Neural cell (in vitro differentiated cells): ENCODE measurements around the gene HGF. TPM values are rescaled to one million over a fixed set of nuclear protein-coding genes. Genes with fewer than 3 reads are reported as not detected.

Source experiments
- H2AFZ ChIP-seq: fragments of 200-600, 300-800 bp; sonication (generic), shearing (Covaris generic); 2 replicates; pipeline ENCODE4 v1.6.0; 2014; ENCODE audit warnings: low read depth, mild to moderate bottlenecking, antibody characterized with exemption, low read length, moderate library complexity
- H3F3A ChIP-seq: fragments of 200-600 bp; shearing (Covaris generic); 2 replicates; pipeline ENCODE4 v1.6.1; 2016; ENCODE audit warnings: mild to moderate bottlenecking, moderate library complexity, mixed read lengths, antibody characterized with exemption, low read length; ENCODE audit not compliant: insufficient read depth, poor library complexity, severe bottlenecking
- H3K27ac ChIP-seq: fragments of 200-600, 300-800 bp; sonication (generic), shearing (Covaris generic); 2 replicates; pipeline ENCODE4 v1.5.1; 2014; ENCODE audit warnings: mild to moderate bottlenecking, low read length, moderate library complexity
- H3K27me3 ChIP-seq: fragments of 300-800, 200-600 bp; sonication (generic), shearing (Covaris generic); 2 replicates; pipeline ENCODE4 v1.6.0; 2014; ENCODE audit warnings: mild to moderate bottlenecking, low read depth, low read length, moderate library complexity; ENCODE audit not compliant: insufficient read depth
- H3K36me3 ChIP-seq: fragments of 300-800, 200-600 bp; sonication (generic), shearing (Covaris generic); 2 replicates; pipeline ENCODE4 v1.5.1; 2014; ENCODE audit warnings: mild to moderate bottlenecking, antibody characterized with exemption, low read length, moderate library complexity; ENCODE audit not compliant: insufficient read depth
- H3K4me2 ChIP-seq: fragments of 300-800, 200-600 bp; sonication (generic), shearing (Covaris generic); 2 replicates; pipeline ENCODE4 v1.6.0; 2014; ENCODE audit warnings: mild to moderate bottlenecking, low read length
- H3K4me3 ChIP-seq: fragments of 300-800, 200-600 bp; sonication (generic), shearing (Covaris generic); 2 replicates; pipeline ENCODE4 v1.5.1; 2014; ENCODE audit warnings: mild to moderate bottlenecking, low read length, moderate library complexity
- H3K79me2 ChIP-seq: fragments of 200-600 bp; shearing (Covaris generic); replicated peaks from 2 replicates; pipeline ENCODE4 v1.6.0; 2014; ENCODE audit warnings: mild to moderate bottlenecking, low read length, moderate library complexity; ENCODE audit not compliant: insufficient read depth
- H3K9ac ChIP-seq: fragments of 300-800, 200-600 bp; sonication (generic), shearing (Covaris generic); 2 replicates; pipeline ENCODE4 v1.6.1; 2016; ENCODE audit warnings: mild to moderate bottlenecking, low read length, mixed read lengths
- H3K9me2 ChIP-seq: fragments of 200-600 bp; shearing (Covaris generic); 2 replicates; pipeline ENCODE4 v1.6.1; 2016; ENCODE audit warnings: mild to moderate bottlenecking, low read length, mixed read lengths; ENCODE audit not compliant: insufficient read depth
- H3K9me3 ChIP-seq: fragments of 200-600, 300-800 bp; sonication (generic), shearing (Covaris generic); 2 replicates; pipeline ENCODE4 v1.6.1; 2016; ENCODE audit warnings: mild to moderate bottlenecking, mixed run types, low read length, moderate library complexity, mixed read lengths
- H4K20me1 ChIP-seq: fragments of 200-600 bp; shearing (Covaris generic); 2 replicates; pipeline ENCODE4 v1.6.1; 2016; ENCODE audit warnings: mild to moderate bottlenecking, mixed run types; ENCODE audit not compliant: insufficient read depth
- EP300 ChIP-seq: fragments of 450-650 bp; conservative IDR thresholded peaks from 2 replicates; pipeline ENCODE4 v1.6.1; 2014; ENCODE audit warnings: antibody characterized with exemption, mild to moderate bottlenecking, moderate library complexity; ENCODE audit not compliant: poor library complexity, severe bottlenecking
- EZH2 ChIP-seq: fragments of 200-600, 300-800 bp; shearing (Covaris generic), sonication (generic); IDR thresholded peaks from 2 replicates; pipeline ENCODE4 v1.6.1; 2014; ENCODE audit warnings: antibody characterized with exemption, low read length, borderline replicate concordance, mild to moderate bottlenecking; ENCODE audit not compliant: insufficient read depth, poor library complexity, severe bottlenecking
- MXI1 ChIP-seq: fragments of 450-650 bp; conservative IDR thresholded peaks from 2 replicates; pipeline ENCODE4 v1.6.1; 2014; ENCODE audit warnings: antibody characterized with exemption, mild to moderate bottlenecking; ENCODE audit not compliant: poor library complexity, severe bottlenecking
- POLR2AphosphoS5 ChIP-seq: IDR thresholded peaks from 2 replicates; pipeline ENCODE4 v1.6.1; 2012
- RAD21 ChIP-seq: fragments of 450-650 bp; conservative IDR thresholded peaks from 2 replicates; pipeline ENCODE4 v1.6.1; 2014; ENCODE audit warnings: antibody characterized with exemption, mild to moderate bottlenecking, moderate library complexity
- TAF1 ChIP-seq: IDR thresholded peaks from 2 replicates; pipeline ENCODE4 v1.6.1; 2012; ENCODE audit warnings: low read depth
- polyA plus RNA-seq: library from polyadenylated mRNA; depleted of rRNA; stranded (reverse); fragments of >200 nt; gene quantifications from 2 replicates; pipeline ENCODE4 v1.2.3, GENCODE V29; 2014
- TF ChIP-seq, protein P1 (sequence below): IDR thresholded peaks from 2 replicates; pipeline ENCODE4 v1.6.1; 2012; ENCODE audit warnings: borderline replicate concordance
- TF ChIP-seq, protein P2 (sequence below): fragments of 450-650 bp; IDR thresholded peaks from 2 replicates; pipeline ENCODE4 v1.5.1; 2014; ENCODE audit warnings: antibody characterized with exemption, mild to moderate bottlenecking, moderate library complexity; ENCODE audit not compliant: poor library complexity, severe bottlenecking

HGF gene
- polyA plus RNA-seq, 1 donor from 2014 or later, result not detected

- Histone ChIP-seq H3K27me3 (no peaks in the 10 kb centered on the region), H3K9me2 (no peaks in the 10 kb centered on the region), H3K36me3 (no peaks in the 10 kb centered on the region), H3K9ac (no peak overlapping the region), H3F3A (no peaks in the 10 kb centered on the region), H3K4me2 (no peak overlapping the region), H4K20me1 (no peaks in the 10 kb centered on the region), H2AFZ (no peak overlapping the region), H3K27ac (no peak overlapping the region), H3K4me3 (no peak overlapping the region), H3K79me2 (no peaks in the 10 kb centered on the region), H3K9me3 (no peaks in the 10 kb centered on the region)
- TF ChIP-seq, protein P1, sequence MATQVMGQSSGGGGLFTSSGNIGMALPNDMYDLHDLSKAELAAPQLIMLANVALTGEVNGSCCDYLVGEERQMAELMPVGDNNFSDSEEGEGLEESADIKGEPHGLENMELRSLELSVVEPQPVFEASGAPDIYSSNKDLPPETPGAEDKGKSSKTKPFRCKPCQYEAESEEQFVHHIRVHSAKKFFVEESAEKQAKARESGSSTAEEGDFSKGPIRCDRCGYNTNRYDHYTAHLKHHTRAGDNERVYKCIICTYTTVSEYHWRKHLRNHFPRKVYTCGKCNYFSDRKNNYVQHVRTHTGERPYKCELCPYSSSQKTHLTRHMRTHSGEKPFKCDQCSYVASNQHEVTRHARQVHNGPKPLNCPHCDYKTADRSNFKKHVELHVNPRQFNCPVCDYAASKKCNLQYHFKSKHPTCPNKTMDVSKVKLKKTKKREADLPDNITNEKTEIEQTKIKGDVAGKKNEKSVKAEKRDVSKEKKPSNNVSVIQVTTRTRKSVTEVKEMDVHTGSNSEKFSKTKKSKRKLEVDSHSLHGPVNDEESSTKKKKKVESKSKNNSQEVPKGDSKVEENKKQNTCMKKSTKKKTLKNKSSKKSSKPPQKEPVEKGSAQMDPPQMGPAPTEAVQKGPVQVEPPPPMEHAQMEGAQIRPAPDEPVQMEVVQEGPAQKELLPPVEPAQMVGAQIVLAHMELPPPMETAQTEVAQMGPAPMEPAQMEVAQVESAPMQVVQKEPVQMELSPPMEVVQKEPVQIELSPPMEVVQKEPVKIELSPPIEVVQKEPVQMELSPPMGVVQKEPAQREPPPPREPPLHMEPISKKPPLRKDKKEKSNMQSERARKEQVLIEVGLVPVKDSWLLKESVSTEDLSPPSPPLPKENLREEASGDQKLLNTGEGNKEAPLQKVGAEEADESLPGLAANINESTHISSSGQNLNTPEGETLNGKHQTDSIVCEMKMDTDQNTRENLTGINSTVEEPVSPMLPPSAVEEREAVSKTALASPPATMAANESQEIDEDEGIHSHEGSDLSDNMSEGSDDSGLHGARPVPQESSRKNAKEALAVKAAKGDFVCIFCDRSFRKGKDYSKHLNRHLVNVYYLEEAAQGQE, result no peak
- no peak for TF ChIP-seq TAF1
- TF ChIP-seq RAD21, result no peak
- no peak for TF ChIP-seq MXI1
- no peak for TF ChIP-seq EP300
- no peak for TF ChIP-seq EZH2
These were observed 18.1 kb downstream of the HGF start for GRCh38 chr7:81751619-81752317.

GRCh38 chr7:81745637-81746036, 24.2 kb downstream of the HGF start:
- no peaks in the 10 kb centered on the region for H3K79me2 ChIP-seq
- H3K4me3 ChIP-seq, result no peak overlapping the region
- no peak overlapping the region for H3K9ac ChIP-seq
- H3K36me3 ChIP-seq, result no peaks in the 10 kb centered on the region
- no peaks in the 10 kb centered on the region for H3F3A ChIP-seq
- TF ChIP-seq RAD21, result no peak
- no peak for TF ChIP-seq EZH2
- no peak for TF ChIP-seq TAF1
- TF ChIP-seq, protein P2, sequence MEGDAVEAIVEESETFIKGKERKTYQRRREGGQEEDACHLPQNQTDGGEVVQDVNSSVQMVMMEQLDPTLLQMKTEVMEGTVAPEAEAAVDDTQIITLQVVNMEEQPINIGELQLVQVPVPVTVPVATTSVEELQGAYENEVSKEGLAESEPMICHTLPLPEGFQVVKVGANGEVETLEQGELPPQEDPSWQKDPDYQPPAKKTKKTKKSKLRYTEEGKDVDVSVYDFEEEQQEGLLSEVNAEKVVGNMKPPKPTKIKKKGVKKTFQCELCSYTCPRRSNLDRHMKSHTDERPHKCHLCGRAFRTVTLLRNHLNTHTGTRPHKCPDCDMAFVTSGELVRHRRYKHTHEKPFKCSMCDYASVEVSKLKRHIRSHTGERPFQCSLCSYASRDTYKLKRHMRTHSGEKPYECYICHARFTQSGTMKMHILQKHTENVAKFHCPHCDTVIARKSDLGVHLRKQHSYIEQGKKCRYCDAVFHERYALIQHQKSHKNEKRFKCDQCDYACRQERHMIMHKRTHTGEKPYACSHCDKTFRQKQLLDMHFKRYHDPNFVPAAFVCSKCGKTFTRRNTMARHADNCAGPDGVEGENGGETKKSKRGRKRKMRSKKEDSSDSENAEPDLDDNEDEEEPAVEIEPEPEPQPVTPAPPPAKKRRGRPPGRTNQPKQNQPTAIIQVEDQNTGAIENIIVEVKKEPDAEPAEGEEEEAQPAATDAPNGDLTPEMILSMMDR, result no peak
- no peak overlapping the region for H3K4me2 ChIP-seq
- H2AFZ ChIP-seq, result no peak overlapping the region
- H3K27ac ChIP-seq, result no peak overlapping the region
- no peaks in the 10 kb centered on the region for H3K9me2 ChIP-seq
- no peaks in the 10 kb centered on the region for H3K27me3 ChIP-seq
- H4K20me1 ChIP-seq, result no peaks in the 10 kb centered on the region
- H3K9me3 ChIP-seq, result no peaks in the 10 kb centered on the region

- Histone ChIP-seq H3K9me3 (no peaks in the 10 kb centered on the region), H3F3A (no peaks in the 10 kb centered on the region), H3K36me3 (no peaks in the 10 kb centered on the region), H3K4me2 (no peak overlapping the region), H3K4me3 (no peak overlapping the region), H2AFZ (no peak overlapping the region), H3K9ac (no peak overlapping the region), H3K79me2 (no peaks in the 10 kb centered on the region), H4K20me1 (no peaks in the 10 kb centered on the region), H3K27ac (no peak overlapping the region), H3K27me3 (no peaks in the 10 kb centered on the region), H3K9me2 (no peaks in the 10 kb centered on the region)
- peak; percentile 63 for TF ChIP-seq POLR2AphosphoS5
- no peak for TF ChIP-seq RAD21
These were observed 25.5 kb downstream of the HGF start for GRCh38 chr7:81744389-81744788.
